T-helper 2 cell treated with Interferon-gamma antibody and Interleukin-4, amounts not matched to agents 5 μg/mL and 100 μg/mL, for 36 hours (primary cell): Measurements from ENCODE around the gene BMAL1.
"Not testable (repeated sequence)": the region's sequence is repeated elsewhere in the genome, so short reads cannot be mapped to it uniquely, and the experiment has no call there.

Experiments used
- DNase-seq: peaks from one replicate; pipeline ENCODE4 v3.0.0; 2021; ENCODE audit warnings: low spot score
- H3K27ac Mint-ChIP-seq: one replicate; pipeline ENCODE4 v1.8.0; 2021; ENCODE audit warnings: mild to moderate bottlenecking, mixed read lengths
- H3K27me3 Mint-ChIP-seq: one replicate; pipeline ENCODE4 v1.8.0; 2021; ENCODE audit warnings: low read depth, mixed read lengths
- H3K36me3 Mint-ChIP-seq: one replicate; pipeline ENCODE4 v1.8.0; 2021; ENCODE audit warnings: low read depth, mixed read lengths
- H3K4me1 Mint-ChIP-seq: one replicate; pipeline ENCODE4 v1.8.0; 2021; ENCODE audit warnings: low read depth, mixed read lengths
- H3K4me3 Mint-ChIP-seq: one replicate; pipeline ENCODE4 v1.8.0; 2022; ENCODE audit warnings: mild to moderate bottlenecking, moderate library complexity, mixed read lengths
- H3K9me3 Mint-ChIP-seq: one replicate; pipeline ENCODE4 v1.8.0; 2021; ENCODE audit warnings: mixed read lengths

BMAL1 gene

GRCh38 chr11:13251966-13252365 lies 25.6 kb upstream of the BMAL1 start:
- no peak for DNase-seq
- no peaks in the 10 kb centered on the region for H3K4me1 Mint-ChIP-seq
- peaks cover 5% of the 10 kb centered on the region for H3K27me3 Mint-ChIP-seq
- no peak overlapping the region for H3K27ac Mint-ChIP-seq
- H3K36me3 Mint-ChIP-seq = no peaks in the 10 kb centered on the region
- no peaks in the 10 kb centered on the region for H3K9me3 Mint-ChIP-seq
- no peak overlapping the region for H3K4me3 Mint-ChIP-seq

GRCh38 chr11:13252438-13252837 lies 25.2 kb upstream of the BMAL1 start:
- H3K36me3 Mint-ChIP-seq = no peaks in the 10 kb centered on the region
- H3K4me3 Mint-ChIP-seq = no peak overlapping the region
- no peak overlapping the region for H3K27ac Mint-ChIP-seq
- peaks cover 6% of the 10 kb centered on the region for H3K27me3 Mint-ChIP-seq
- H3K9me3 Mint-ChIP-seq = no peaks in the 10 kb centered on the region
- DNase-seq = no peak
- H3K4me1 Mint-ChIP-seq = no peaks in the 10 kb centered on the region

- Mint-ChIP-seq H3K4me1 (peaks cover 14% of the 10 kb centered on the region), H3K4me3 (no peak overlapping the region), H3K27ac (no peak overlapping the region), H3K27me3 (peaks cover 9% of the 10 kb centered on the region), H3K36me3 (no peaks in the 10 kb centered on the region), H3K9me3 (no peaks in the 10 kb centered on the region)
- no peak for DNase-seq
Measured at GRCh38 chr11:13256216-13256615, 21.4 kb upstream of the BMAL1 start.

- H3K36me3 Mint-ChIP-seq, H3K27ac Mint-ChIP-seq, DNase-seq, H3K9me3 Mint-ChIP-seq, H3K4me3 Mint-ChIP-seq: not testable (repeated sequence)
- peaks cover 11% of the 10 kb centered on the region for H3K27me3 Mint-ChIP-seq
- peaks cover 14% of the 10 kb centered on the region for H3K4me1 Mint-ChIP-seq
Measured at GRCh38 chr11:13258061-13258460, 19.5 kb upstream of the BMAL1 start.

- peaks cover 14% of the 10 kb centered on the region for H3K4me1 Mint-ChIP-seq
- peaks cover 18% of the 10 kb centered on the region for H3K27me3 Mint-ChIP-seq
- no peaks in the 10 kb centered on the region for H3K9me3 Mint-ChIP-seq
- no peak for DNase-seq
- H3K4me3 Mint-ChIP-seq = no peak overlapping the region
- H3K36me3 Mint-ChIP-seq = no peaks in the 10 kb centered on the region
- no peak overlapping the region for H3K27ac Mint-ChIP-seq
Measured at GRCh38 chr11:13258855-13259254, 18.7 kb upstream of the BMAL1 start.

- Mint-ChIP-seq H3K9me3 (no peaks in the 10 kb centered on the region), H3K4me3 (peak overlapping the region; percentile 44), H3K27me3 (peaks cover 21% of the 10 kb centered on the region), H3K4me1 (peaks cover 14% of the 10 kb centered on the region), H3K27ac (peak overlapping the region; percentile 52), H3K36me3 (no peaks in the 10 kb centered on the region)
- no peak for DNase-seq
Measured at GRCh38 chr11:13259374-13259773, 18.2 kb upstream of the BMAL1 start.

GRCh38 chr11:13260201-13260962 lies 17.2 kb upstream of the BMAL1 start:
- Mint-ChIP-seq H3K9me3 (no peaks in the 10 kb centered on the region), H3K27ac (no peak overlapping the region), H3K4me1 (peaks cover 14% of the 10 kb centered on the region), H3K36me3 (no peaks in the 10 kb centered on the region), H3K27me3 (peaks cover 23% of the 10 kb centered on the region), H3K4me3 (no peak overlapping the region)
- DNase-seq = no peak

GRCh38 chr11:13260963-13261588 lies 16.5 kb upstream of the BMAL1 start:
- Mint-ChIP-seq H3K27me3 (peaks cover 30% of the 10 kb centered on the region), H3K4me1 (peaks cover 14% of the 10 kb centered on the region), H3K27ac (no peak overlapping the region), H3K9me3 (no peaks in the 10 kb centered on the region), H3K4me3 (no peak overlapping the region), H3K36me3 (no peaks in the 10 kb centered on the region)
- no peak for DNase-seq

- H3K27me3 Mint-ChIP-seq = peaks cover 33% of the 10 kb centered on the region
- no peak overlapping the region for H3K27ac Mint-ChIP-seq
- DNase-seq = no peak
- H3K4me3 Mint-ChIP-seq = no peak overlapping the region
- peaks cover 14% of the 10 kb centered on the region for H3K4me1 Mint-ChIP-seq
- H3K36me3 Mint-ChIP-seq = no peaks in the 10 kb centered on the region
- H3K9me3 Mint-ChIP-seq = no peaks in the 10 kb centered on the region
Measured at GRCh38 chr11:13261591-13262061, 16.0 kb upstream of the BMAL1 start.

GRCh38 chr11:13262096-13262495 lies 15.5 kb upstream of the BMAL1 start:
- no peaks in the 10 kb centered on the region for H3K9me3 Mint-ChIP-seq
- DNase-seq = no peak
- no peaks in the 10 kb centered on the region for H3K36me3 Mint-ChIP-seq
- H3K27ac Mint-ChIP-seq = no peak overlapping the region
- no peak overlapping the region for H3K4me3 Mint-ChIP-seq
- H3K4me1 Mint-ChIP-seq = peaks cover 14% of the 10 kb centered on the region
- H3K27me3 Mint-ChIP-seq = peaks cover 37% of the 10 kb centered on the region

GRCh38 chr11:13268791-13269190 lies 8.8 kb upstream of the BMAL1 start:
- Mint-ChIP-seq H3K27me3 (peaks cover 63% of the 10 kb centered on the region), H3K9me3 (no peaks in the 10 kb centered on the region), H3K4me3 (no peak overlapping the region), H3K36me3 (no peaks in the 10 kb centered on the region), H3K27ac (no peak overlapping the region), H3K4me1 (peaks cover 4% of the 10 kb centered on the region)
- no peak for DNase-seq

GRCh38 chr11:13269775-13270174 lies 7.8 kb upstream of the BMAL1 start:
- Mint-ChIP-seq H3K27me3 (peaks cover 70% of the 10 kb centered on the region), H3K9me3 (no peaks in the 10 kb centered on the region), H3K36me3 (no peaks in the 10 kb centered on the region), H3K4me1 (peaks cover 4% of the 10 kb centered on the region), H3K4me3 (no peak overlapping the region), H3K27ac (no peak overlapping the region)
- DNase-seq = no peak

GRCh38 chr11:13271060-13271693 lies 6.4 kb upstream of the BMAL1 start:
- no peak overlapping the region for H3K27ac Mint-ChIP-seq

GRCh38 chr11:13276454-13276831 lies 1.1 kb upstream of the BMAL1 start:
- H3K4me1 Mint-ChIP-seq = peaks cover 32% of the 10 kb centered on the region
- peak overlapping the region; percentile 77 for H3K27ac Mint-ChIP-seq
- peaks cover 68% of the 10 kb centered on the region for H3K27me3 Mint-ChIP-seq
- no peak for DNase-seq
- H3K4me3 Mint-ChIP-seq = peak overlapping the region; percentile 97
- H3K36me3 Mint-ChIP-seq = peaks cover 2% of the 10 kb centered on the region
- no peaks in the 10 kb centered on the region for H3K9me3 Mint-ChIP-seq

More at GRCh38 chr11:13271060-13271693, 6.4 kb upstream of the BMAL1 start:
- Mint-ChIP-seq H3K36me3 (no peaks in the 10 kb centered on the region), H3K27me3 (peaks cover 74% of the 10 kb centered on the region), H3K4me1 (peaks cover 7% of the 10 kb centered on the region), H3K9me3 (no peaks in the 10 kb centered on the region), H3K4me3 (no peak overlapping the region)
- DNase-seq = no peak
